Motor neuron (in vitro differentiated cells): ENCODE results near the gene CDH4. TPM values are rescaled to one million over a fixed set of nuclear protein-coding genes. Genes with fewer than 3 reads are reported as not detected.

Experiments
- ATAC-seq, 8 experiments: fragments of 200-7000 bp; cut with Tn5 transposase; replicated peaks in 6 of 8; 2 replicates each; pipeline ENCODE4 v1.8.0; 2021; ENCODE audit warnings: mild to moderate bottlenecking in 8 of 8, moderate library complexity in 8 of 8
- H3K27ac ChIP-seq, 2 donors: fragments of 250-450 bp; sonication (Bioruptor Pico); 2 replicates each; pipeline ENCODE4 v1.9.0; 2021; ENCODE audit warnings: antibody characterized with exemption in 2 of 2, mild to moderate bottlenecking in 2 of 2, moderate library complexity in 1 of 2
- H3K4me1 ChIP-seq, 2 donors: fragments of 250-450 bp; sonication (Bioruptor Pico); replicated peaks in 1 of 2; 2 replicates each; pipeline ENCODE4 v1.6.1; 2021; ENCODE audit warnings: antibody characterized with exemption in 2 of 2, mild to moderate bottlenecking in 2 of 2, moderate library complexity in 1 of 2
- H3K4me3 ChIP-seq, 5 donors: fragments of 250-450 bp; sonication (Bioruptor Pico); 2 replicates each; pipeline ENCODE4 v1.9.0; 2021; ENCODE audit warnings: antibody characterized with exemption in 5 of 5, mild to moderate bottlenecking in 5 of 5, moderate library complexity in 4 of 5
- WGBS, 10 experiments: fragments of 450-650 bp; shearing (Covaris generic); methylation state at CpG; one replicate each; pipeline ENCODE4 v1.0.0; 2022; 5-methylcytosine and 5-hydroxymethylcytosine counted together
- in situ Hi-C, 9 experiments: fragments of 400-800 bp; cut with MboI; loops; one replicate each; pipeline ENCODE4 v1.15.0; 2021; ENCODE audit warnings: low sequenced_read_pairs in 9 of 9, low pct_unique_long_range_greater_than_20kb in 2 of 9; ENCODE audit not compliant: unreplicated experiment in 9 of 9
- total RNA-seq, 8 experiments: library from RNA; unstranded; fragments of 300-600 nt; gene quantifications; 2 replicates each; pipeline versions ENCODE4 v1.2.3 to v1.2.4, GENCODE V29; 2022

Gene CDH4
- total RNA-seq, 8 experiments from 2014 or later: 2.4 to 41.6 (median 12.9) TPM

DNA sequence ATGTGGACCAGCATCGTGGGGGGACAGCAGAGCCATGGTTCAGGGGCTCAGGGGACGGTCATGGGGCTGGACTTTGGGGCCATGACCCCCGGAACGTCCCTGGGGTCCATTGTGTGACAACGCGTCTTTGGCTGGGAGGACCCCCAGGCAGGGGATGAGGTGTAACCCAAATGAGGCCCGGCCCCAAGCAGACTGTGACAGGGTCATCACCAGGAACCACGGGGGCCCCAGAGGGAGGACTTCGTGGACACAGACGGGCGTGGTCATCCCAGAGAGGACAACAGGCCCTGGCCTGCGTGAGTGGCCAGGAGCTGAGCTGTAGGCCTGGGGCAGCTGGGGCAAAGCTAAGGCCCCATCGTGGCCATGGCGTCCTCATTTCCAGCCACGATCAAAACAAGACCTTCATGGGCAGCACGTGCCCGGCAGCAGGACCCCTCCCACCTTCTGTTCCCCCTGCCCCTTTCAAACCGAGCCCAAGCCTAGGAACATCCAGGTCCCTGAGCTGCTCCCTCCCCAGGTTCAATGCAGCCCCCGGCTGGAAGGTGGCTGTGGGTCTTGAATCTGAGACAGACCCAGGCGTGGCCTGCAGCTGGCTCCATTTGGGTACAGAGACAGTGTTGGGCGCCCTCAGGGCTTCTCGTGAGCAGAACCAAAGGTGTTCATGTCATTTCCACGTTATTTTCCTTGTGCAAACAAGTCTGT is 625.9 kb downstream of the CDH4 start:
- WGBS, 10 experiments: 47 to 100% (median 87%) methylated on average over 1 to 7 of the region's 23 CpGs; no CpG with 5 or more reads in 3 of the 10 experiments
- ATAC-seq: no peak
- H3K27ac ChIP-seq: no peak overlapping the region
- in situ Hi-C loops: loop anchor here in 4 of 9 experiments (25.0 kb wide), 3 partner anchors 1016 to 1816 kb away; no protein-coding TSS in a partner anchor
- peaks cover 14 to 16% of the 10 kb centered on the region in 2 donors for H3K4me1 ChIP-seq
- H3K4me3 ChIP-seq: no peak overlapping the region

- Histone ChIP-seq H3K4me1 (peaks cover 14 to 16% of the 10 kb centered on the region in 2 donors), H3K4me3 (no peak overlapping the region), H3K27ac (no peak overlapping the region)
- in situ Hi-C loops: loop anchor here in 4 of 9 experiments (25.0 kb wide), 3 partner anchors 1016 to 1816 kb away; no protein-coding TSS in a partner anchor
- no peak for ATAC-seq
- WGBS, 10 experiments: 36 to 98% (median 89%) methylated on average over 3 to 8 of the region's 31 CpGs; no CpG with 5 or more reads in 2 of the 10 experiments
These were observed 626.6 kb downstream of the CDH4 start for GRCh38 chr20:61878478-61879302.

DNA sequence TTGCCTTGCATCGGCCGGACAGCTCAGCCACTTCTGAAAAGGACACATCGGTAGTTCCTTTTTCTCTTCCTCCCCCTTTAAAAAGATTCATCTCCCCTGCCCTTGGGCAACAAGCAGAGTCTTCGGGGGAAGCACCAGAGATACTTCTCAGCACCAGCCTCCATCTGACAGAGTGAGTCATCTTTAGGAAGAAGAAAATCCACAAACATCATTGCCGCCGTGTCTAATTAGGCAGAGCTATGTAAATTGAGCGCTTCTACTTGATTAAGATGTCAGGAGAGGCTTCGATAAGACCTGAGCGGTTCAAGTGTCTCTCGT is 627.2 kb downstream of the CDH4 start:
- no peak overlapping the region for H3K27ac ChIP-seq
- peaks cover 19 to 22% of the 10 kb centered on the region in 2 donors for H3K4me1 ChIP-seq
- 76 to 88% (median 80%) methylated on average over 2 to 4 of the region's 10 CpGs; no CpG with 5 or more reads in 7 of the 10 experiments for WGBS, 10 experiments
- no peak for ATAC-seq
- no peak overlapping the region for H3K4me3 ChIP-seq
- in situ Hi-C loops: loop anchor here in 4 of 9 experiments (25.0 kb wide), 3 partner anchors 1017 to 1817 kb away; no protein-coding TSS in a partner anchor

DNA sequence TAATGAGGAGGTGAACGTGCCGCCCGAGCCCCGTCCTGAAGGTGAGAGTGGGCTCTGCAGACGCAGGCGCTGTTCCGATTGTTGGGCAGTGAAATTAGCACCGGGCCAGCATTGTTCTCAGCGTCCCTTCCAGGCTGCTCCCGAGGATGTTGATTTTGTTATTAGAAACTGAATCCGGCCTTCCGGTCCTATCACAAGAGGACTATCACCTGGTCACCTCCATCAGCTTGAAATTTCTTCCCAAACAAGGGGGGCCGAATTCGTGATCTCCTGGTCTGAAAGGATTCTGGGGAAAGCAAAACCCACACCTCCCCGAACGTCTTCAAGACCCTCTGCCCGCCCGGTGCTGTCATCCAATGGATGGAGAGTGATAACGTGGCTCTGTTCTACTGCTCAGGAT is 627.6 kb downstream of the CDH4 start:
- 10 to 100% (median 91%) methylated on average over 2 to 12 of the region's 19 CpGs; no CpG with 5 or more reads in 2 of the 10 experiments for WGBS, 10 experiments

DNA sequence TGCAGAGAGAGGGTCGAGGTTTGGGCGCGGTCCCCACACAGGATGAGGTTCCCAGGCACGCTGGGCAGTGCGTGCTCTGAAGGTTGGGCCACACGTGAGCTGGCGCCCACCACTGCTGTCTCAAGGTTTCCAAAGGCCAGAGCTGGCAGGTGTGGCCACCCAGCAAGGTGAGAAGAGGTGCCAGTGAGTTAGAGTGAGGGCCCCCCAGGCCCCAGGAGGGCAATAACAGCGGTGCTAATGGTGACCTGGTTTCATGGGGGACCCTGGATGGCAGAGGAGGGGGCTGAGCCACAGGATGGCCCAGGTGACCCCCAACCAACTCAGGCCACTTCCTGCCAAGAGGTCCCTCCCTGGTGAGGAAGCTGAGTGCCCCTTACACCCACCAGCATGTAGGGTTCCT is 628.6 kb downstream of the CDH4 start:
- Histone ChIP-seq H3K27ac (no peak overlapping the region), H3K4me1 (peaks cover 22 to 25% of the 10 kb centered on the region in 2 donors), H3K4me3 (no peak overlapping the region)
- ATAC-seq: no peak
- WGBS, 10 experiments: 83% methylated on average over 7 of the region's 8 CpGs; no CpG with 5 or more reads in 9 of the 10 experiments
- in situ Hi-C loops: loop anchor here in 4 of 9 experiments (25.0 kb wide), 3 partner anchors 1018 to 1818 kb away; no protein-coding TSS in a partner anchor

More for the DNA sequence above, 627.6 kb downstream of the CDH4 start:
- in situ Hi-C loops: loop anchor here in 4 of 9 experiments (25.0 kb wide), 3 partner anchors 1017 to 1817 kb away; no protein-coding TSS in a partner anchor
- Histone ChIP-seq H3K27ac (no peak overlapping the region), H3K4me1 (peaks cover 22 to 25% of the 10 kb centered on the region in 2 donors), H3K4me3 (no peak overlapping the region)
- no peak for ATAC-seq

DNA sequence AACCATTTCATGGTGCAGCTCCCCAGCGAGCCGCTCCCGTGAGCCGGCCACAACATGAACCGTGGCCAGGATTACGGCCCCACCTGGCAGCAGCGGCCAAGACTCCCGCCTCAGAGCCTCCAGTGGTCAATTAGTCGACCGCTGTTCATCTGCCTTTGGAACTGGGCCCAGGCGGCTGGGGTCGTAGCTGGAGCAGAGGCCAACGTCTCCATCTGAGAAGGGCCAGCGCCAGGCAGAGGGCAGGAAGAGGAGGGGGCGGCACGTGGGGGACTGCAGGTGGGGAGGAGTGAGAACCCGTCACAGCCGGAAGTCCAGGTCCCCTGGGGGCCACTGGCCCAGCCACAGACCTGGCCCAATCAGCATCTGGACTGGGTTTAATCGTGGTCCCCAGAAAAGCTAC is 629.4 kb downstream of the CDH4 start:
- in situ Hi-C loops: loop anchor here in 4 of 9 experiments (25.0 kb wide), 3 partner anchors 1019 to 1819 kb away; no protein-coding TSS in a partner anchor
- Histone ChIP-seq H3K27ac (no peak overlapping the region), H3K4me3 (no peak overlapping the region), H3K4me1 (peaks cover 18 to 20% of the 10 kb centered on the region in 2 donors)
- ATAC-seq: no peak
- WGBS, 10 experiments: 7 to 100% (median 70%) methylated on average over 2 to 8 of the region's 19 CpGs; no CpG with 5 or more reads in 7 of the 10 experiments

- Histone ChIP-seq H3K4me3 (no peak overlapping the region), H3K4me1 (peaks cover 15 to 16% of the 10 kb centered on the region in 2 donors), H3K27ac (no peak overlapping the region)
- no peak for ATAC-seq
- 10 to 100% (median 69%) methylated on average over 1 to 9 of the region's 13 CpGs; no CpG with 5 or more reads in 4 of the 10 experiments for WGBS, 10 experiments
- in situ Hi-C loops: loop anchor here in 4 of 9 experiments (25.0 kb wide), 3 partner anchors 1020 to 1820 kb away; no protein-coding TSS in a partner anchor
These were observed 629.8 kb downstream of the CDH4 start for GRCh38 chr20:61881861-61882260.

- no peak for ATAC-seq
- no peak overlapping the region for H3K4me3 ChIP-seq
- peaks cover 13 to 18% of the 10 kb centered on the region in 2 donors for H3K4me1 ChIP-seq
- no peak overlapping the region for H3K27ac ChIP-seq
- WGBS, 10 experiments: 0 to 95% (median 87%) methylated on average over 1 to 4 of the region's 32 CpGs; no CpG with 5 or more reads in 6 of the 10 experiments
- in situ Hi-C loops: loop anchor here in 4 of 9 experiments (25.0 kb wide), 3 partner anchors 1021 to 1821 kb away; no protein-coding TSS in a partner anchor
These were observed 630.9 kb downstream of the CDH4 start for GRCh38 chr20:61882716-61883615.

DNA sequence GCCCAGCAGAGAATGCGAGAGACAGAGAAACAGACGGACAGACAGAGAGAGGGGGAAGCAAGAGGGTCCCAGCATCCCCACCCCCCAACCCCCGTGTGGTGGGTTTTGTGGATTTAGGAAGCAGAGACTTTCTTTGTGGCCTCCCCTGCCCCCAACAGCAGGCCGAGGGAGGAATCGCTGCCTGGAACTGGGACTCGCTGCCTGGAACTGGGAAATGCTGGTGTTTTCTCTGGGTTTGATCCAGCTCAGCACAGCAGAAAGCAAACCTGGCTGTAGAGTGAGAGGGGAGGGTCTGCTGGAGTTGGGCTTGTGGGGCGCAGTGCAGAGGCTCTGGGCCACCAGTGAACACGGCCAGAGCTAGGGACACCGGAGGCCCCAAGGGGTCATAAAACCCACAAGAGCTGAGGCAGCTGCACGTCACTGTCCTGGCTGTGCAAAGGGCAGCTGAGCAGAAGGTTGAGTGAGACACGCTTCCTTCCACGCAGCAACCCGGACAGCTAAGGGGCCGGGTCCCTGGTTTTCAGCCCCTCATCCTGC is 631.9 kb downstream of the CDH4 start:
- Histone ChIP-seq H3K27ac (no peak overlapping the region), H3K4me1 (peaks cover 13 to 18% of the 10 kb centered on the region in 2 donors), H3K4me3 (no peak overlapping the region)
- WGBS, 10 experiments: 17 to 100% (median 60%) methylated on average over 1 to 5 of the region's 14 CpGs; no CpG with 5 or more reads in 5 of the 10 experiments
- in situ Hi-C loops: loop anchor here in 4 of 9 experiments (25.0 kb wide), 3 partner anchors 1022 to 1822 kb away; no protein-coding TSS in a partner anchor
- no peak for ATAC-seq

- in situ Hi-C loops: loop anchor here in 4 of 9 experiments (25.0 kb wide), 3 partner anchors 1022 to 1822 kb away; no protein-coding TSS in a partner anchor
- WGBS, 10 experiments: 80 to 100% methylated on average over 1 of the region's 25 CpGs; no CpG with 5 or more reads in 8 of the 10 experiments
- ATAC-seq: no peak
- no peak overlapping the region for H3K27ac ChIP-seq
- H3K4me1 ChIP-seq: peaks cover 13 to 18% of the 10 kb centered on the region in 2 donors
- H3K4me3 ChIP-seq: no peak overlapping the region
These were observed 632.7 kb downstream of the CDH4 start for GRCh38 chr20:61884571-61885389.
